ENCODE data around the gene NCAM2. TPM values are rescaled to one million over a fixed set of nuclear protein-coding genes. Genes with fewer than 3 reads are reported as not detected.

The NCAM2 gene
- total RNA-seq, 4 donors from 2014 or later, result 0.31 to 2.3 (median 1.7) TPM

DNA sequence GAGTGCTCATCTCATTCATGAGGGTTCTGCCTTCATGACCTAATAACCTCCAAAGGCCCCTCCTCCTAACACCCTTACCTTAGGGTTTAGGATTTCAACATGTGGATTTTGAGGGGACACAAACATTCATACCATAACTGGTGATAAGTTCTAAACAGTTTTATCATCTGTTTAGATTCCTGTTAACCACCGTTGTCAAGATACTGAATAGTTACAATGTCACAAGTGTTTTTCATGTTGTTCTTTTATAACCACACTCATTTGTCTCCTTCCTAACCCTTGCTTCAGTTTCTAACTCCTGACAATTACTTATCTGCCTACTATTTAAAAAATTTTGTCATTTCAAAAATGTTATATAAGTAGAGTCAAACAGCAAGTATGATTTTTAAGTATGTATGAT lies 86.0 kb downstream of the NCAM2 start:
- ATAC-seq (ENCODE audit: low FRiP score) (no peak), DNase-seq (ENCODE audit: low spot score) (no peak)
- TF ChIP-seq, protein P1, sequence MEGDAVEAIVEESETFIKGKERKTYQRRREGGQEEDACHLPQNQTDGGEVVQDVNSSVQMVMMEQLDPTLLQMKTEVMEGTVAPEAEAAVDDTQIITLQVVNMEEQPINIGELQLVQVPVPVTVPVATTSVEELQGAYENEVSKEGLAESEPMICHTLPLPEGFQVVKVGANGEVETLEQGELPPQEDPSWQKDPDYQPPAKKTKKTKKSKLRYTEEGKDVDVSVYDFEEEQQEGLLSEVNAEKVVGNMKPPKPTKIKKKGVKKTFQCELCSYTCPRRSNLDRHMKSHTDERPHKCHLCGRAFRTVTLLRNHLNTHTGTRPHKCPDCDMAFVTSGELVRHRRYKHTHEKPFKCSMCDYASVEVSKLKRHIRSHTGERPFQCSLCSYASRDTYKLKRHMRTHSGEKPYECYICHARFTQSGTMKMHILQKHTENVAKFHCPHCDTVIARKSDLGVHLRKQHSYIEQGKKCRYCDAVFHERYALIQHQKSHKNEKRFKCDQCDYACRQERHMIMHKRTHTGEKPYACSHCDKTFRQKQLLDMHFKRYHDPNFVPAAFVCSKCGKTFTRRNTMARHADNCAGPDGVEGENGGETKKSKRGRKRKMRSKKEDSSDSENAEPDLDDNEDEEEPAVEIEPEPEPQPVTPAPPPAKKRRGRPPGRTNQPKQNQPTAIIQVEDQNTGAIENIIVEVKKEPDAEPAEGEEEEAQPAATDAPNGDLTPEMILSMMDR (IDR thresholded peaks at IDR 0.05), result no peak

DNA sequence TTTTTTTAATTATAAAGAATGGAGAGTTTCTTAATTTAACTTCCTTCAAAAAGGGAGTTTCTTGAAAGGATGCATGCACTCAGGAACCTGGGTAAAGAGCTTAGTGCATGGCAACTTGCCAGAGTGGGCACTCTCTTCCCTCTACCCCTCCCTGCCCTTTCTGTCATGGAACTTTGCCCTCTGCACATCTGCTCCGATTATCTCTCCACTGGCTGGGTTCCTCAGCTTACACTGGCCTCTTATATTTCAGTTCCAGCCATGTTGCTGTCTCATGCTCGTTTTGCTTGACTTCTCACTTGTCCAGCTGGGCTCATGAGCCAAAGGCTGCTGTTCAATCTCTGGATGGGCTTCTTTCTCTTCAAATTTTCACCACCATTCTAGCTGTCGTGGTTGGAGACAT lies 87.0 kb downstream of the NCAM2 start:
- DNase-seq (ENCODE audit: low spot score), result no peak
- ATAC-seq (ENCODE audit: low FRiP score), result no peak
- TF ChIP-seq, protein P1 (IDR thresholded peaks at IDR 0.05), result no peak

DNA sequence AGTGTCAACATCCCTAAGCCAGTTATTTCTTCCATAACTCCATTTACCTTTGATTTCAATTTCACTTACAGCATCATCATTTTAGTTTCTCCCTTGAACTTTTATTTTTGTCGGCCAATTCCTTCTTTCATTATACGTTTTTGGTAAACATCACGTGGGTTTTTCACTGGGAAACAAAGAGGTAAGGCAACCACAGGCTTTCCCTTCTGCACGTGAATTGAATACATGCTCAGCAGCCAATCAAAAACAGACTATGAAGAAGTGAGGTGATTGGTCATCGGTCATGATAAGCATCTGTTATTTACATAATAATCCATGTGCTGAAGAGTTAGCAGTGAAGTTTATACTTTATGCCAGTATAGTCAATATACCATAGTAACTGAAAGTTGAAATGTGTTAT lies 98.7 kb downstream of the NCAM2 start:
- ATAC-seq (ENCODE audit: low FRiP score), result no peak
- no peak for DNase-seq (ENCODE audit: low spot score)
- TF ChIP-seq, protein P1 (IDR thresholded peaks at IDR 0.05), result no peak

DNA sequence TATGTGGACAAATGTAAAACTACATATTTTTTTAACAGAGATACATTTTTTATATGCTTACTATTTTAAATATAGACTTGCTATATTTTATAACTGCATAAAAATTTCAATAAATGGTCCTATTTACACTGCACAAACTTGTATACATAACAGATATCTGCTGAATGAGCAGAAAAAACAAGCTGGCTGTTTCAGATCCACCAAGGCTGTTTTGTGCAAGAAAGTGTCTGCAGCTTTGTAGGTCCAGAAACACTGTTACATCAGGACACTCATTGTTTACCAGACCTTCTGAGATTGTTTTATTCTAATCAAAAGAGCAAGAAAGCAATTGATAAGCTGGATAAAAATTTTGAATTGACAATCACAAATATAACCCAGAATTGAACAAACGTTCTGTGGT lies 99.3 kb downstream of the NCAM2 start:
- DNase-seq (ENCODE audit: low spot score) (no peak), ATAC-seq (ENCODE audit: low FRiP score) (no peak)
- TF ChIP-seq, protein P1 (IDR thresholded peaks at IDR 0.05), result no peak

DNA sequence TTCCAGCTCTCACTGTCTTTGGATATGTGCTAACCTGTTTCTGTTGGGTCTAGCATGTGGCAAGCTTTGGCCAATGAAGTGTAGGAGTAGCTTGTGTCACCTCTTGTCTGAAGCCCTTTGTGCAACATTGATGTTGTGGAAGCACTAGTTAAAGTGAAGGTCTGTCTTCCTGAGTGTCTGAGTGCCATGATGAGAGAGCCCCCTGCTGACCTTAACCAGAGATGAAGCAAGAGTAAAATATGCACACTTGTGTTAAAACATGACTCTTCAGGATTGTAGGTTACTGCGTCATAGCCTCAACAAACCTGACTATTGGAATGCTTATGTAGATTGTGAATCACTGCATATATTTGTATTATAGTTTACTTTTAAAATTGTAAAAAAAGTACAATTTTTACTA lies 103.7 kb downstream of the NCAM2 start:
- DNase-seq (ENCODE audit: low spot score), result no peak
- no peak for ATAC-seq (ENCODE audit: low FRiP score)
- TF ChIP-seq, protein P1 (IDR thresholded peaks at IDR 0.05), result no peak

DNA sequence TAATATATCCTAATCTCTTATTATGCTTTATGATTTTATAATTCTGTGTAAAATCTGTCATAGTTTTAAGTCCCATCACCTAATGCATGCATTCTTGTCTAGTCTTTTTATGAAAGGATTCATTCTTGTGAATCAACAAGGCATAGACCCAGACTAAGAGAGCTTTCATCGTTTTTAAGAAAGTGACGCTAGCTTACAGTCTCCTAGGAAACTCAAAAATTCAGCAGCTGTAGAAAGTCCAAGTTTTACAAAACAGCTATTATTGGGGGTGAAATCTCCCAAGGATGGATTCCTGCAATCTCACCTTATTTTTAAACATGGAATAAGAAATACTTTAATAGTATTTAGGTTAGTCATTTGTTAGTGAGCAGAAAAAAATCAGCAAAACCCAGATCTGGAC lies 104.7 kb downstream of the NCAM2 start:
- no peak for ATAC-seq (ENCODE audit: low FRiP score)
- DNase-seq (ENCODE audit: low spot score), result no peak
- TF ChIP-seq, protein P1 (IDR thresholded peaks at IDR 0.05), result no peak

DNA sequence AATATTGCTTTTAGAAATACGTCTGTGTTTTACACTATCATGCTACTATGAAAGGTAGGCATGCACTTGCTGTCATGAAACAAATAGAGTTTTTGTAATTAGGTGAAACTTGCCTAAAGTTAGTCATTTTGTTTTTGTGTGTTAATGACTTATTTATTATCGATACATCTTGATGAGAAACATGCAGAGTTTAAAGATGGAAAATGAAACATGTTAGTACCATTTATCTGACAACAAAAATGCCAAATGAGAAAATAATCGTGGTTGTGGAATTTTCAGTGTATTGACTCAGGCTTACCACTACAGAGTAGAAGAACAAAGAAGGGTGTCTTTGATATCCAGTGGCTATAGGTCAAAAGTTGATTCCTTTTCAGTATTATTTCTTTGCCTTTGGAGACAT lies 105.5 kb downstream of the NCAM2 start:
- no peak for DNase-seq (ENCODE audit: low spot score)
- no peak for ATAC-seq (ENCODE audit: low FRiP score)
- TF ChIP-seq, protein P1 (IDR thresholded peaks at IDR 0.05), result no peak
